ENCODE data around the gene OR8B8. TPM values are rescaled to one million over a fixed set of nuclear protein-coding genes. Genes with fewer than 3 reads are reported as not detected.

The OR8B8 gene
- total and polyA plus RNA-seq, 10 of the 15 experiments (the other 5 are each of a cell fraction or from before 2014, with no cell fraction given): not detected

GRCh38 chr11:124441081-124441480, 4.4 kb downstream of the OR8B8 start:
- SMC1A ChIA-PET (ENCODE audit: uncharacterized antibody, unreplicated experiment): no interaction called here
- Histone ChIP-seq H3K4me3 (no peak overlapping the region), H3K27ac (ENCODE audit: control insufficient read depth, insufficient read depth) (no peak overlapping the region), H3K9ac (ENCODE audit: control insufficient read depth, insufficient read depth, low read length) (no peak overlapping the region), H2AFZ (ENCODE audit: control insufficient read depth, low read depth, low read length) (no peak overlapping the region), H4K20me1 (ENCODE audit: control insufficient read depth, insufficient read depth) (no peaks in the 10 kb centered on the region), H3K36me3 (ENCODE audit: control insufficient read depth in 2 of 2, insufficient read depth in 2 of 2, low read length in 1 of 2) (no peaks in the 10 kb centered on the region), H3K9me3 (replicated peaks; ENCODE audit: control insufficient read depth, insufficient read depth, low read length) (no peaks in the 10 kb centered on the region), H3K79me2 (ENCODE audit: control insufficient read depth, insufficient read depth, low read length) (no peaks in the 10 kb centered on the region), H3K4me1 (ENCODE audit: control insufficient read depth, insufficient read depth, low read length) (no peaks in the 10 kb centered on the region), H3K27me3 (replicated peaks in 1 of 2; ENCODE audit: control insufficient read depth in 2 of 2, insufficient read depth in 2 of 2, low read length in 1 of 2) (no peaks in the 10 kb centered on the region; a peak in 3 of 4 replicates), H3K4me2 (ENCODE audit: control insufficient read depth, insufficient read depth) (no peak overlapping the region)
- in situ Hi-C loops (cut with MboI) (no loop called here), intact Hi-C loops (cut with micrococcal nuclease; ENCODE audit: unreplicated experiment) (no loop called here)
- POLR2A ChIA-PET: no interaction called here
- WGBS (ENCODE audit: insufficient coverage, insufficient replicate concordance, low lambda C conversion rate, missing lambda C conversion rate): 21% methylated on average over 5 of the region's 5 CpGs
- DNase-seq (ENCODE audit: low read depth, low spot score) (no peak), FAIRE-seq (no peak), ATAC-seq (no peak)
- CTCF ChIA-PET: no interaction called here
- RAD21 ChIA-PET (ENCODE audit: unreplicated experiment): no interaction called here
- no TSS peak for BruUV-seq (replicated peaks)
- TF ChIP-seq RAD51 (IDR thresholded peaks at IDR 0.05) (no peak), ZNF592 (IDR thresholded peaks at IDR 0.05) (no peak), SREBF2 (IDR thresholded peaks at IDR 0.05; ENCODE audit: low read length) (no peak), STAT1 (conservative IDR thresholded peaks at IDR 0.05) (no peak), HSF1 (IDR thresholded peaks at IDR 0.05; ENCODE audit: low read depth, low read length) (no peak), ESRRA (IDR thresholded peaks at IDR 0.05; ENCODE audit: low read length) (no peak), POLR2AphosphoS2 (IDR thresholded peaks at IDR 0.05; ENCODE audit: low read depth, low read length) (no peak), SMARCA5 (IDR thresholded peaks at IDR 0.05) (no peak), PKNOX1 (IDR thresholded peaks at IDR 0.05) (no peak), GATAD2B (conservative IDR thresholded peaks at IDR 0.05; ENCODE audit: low read depth) (no peak), ATF2 (IDR thresholded peaks at IDR 0.05; ENCODE audit: low read length) (no peak), ZSCAN29 (IDR thresholded peaks at IDR 0.05) (no peak), CREM (IDR thresholded peaks at IDR 0.05; ENCODE audit: low read depth) (no peak), FOS (IDR thresholded peaks at IDR 0.05; ENCODE audit: borderline replicate concordance, extremely low read depth, insufficient read length) (no peak), HDGF (IDR thresholded peaks at IDR 0.05) (no peak), NR2C1 (IDR thresholded peaks at IDR 0.05) (no peak)
- TF ChIP-seq, protein P1, sequence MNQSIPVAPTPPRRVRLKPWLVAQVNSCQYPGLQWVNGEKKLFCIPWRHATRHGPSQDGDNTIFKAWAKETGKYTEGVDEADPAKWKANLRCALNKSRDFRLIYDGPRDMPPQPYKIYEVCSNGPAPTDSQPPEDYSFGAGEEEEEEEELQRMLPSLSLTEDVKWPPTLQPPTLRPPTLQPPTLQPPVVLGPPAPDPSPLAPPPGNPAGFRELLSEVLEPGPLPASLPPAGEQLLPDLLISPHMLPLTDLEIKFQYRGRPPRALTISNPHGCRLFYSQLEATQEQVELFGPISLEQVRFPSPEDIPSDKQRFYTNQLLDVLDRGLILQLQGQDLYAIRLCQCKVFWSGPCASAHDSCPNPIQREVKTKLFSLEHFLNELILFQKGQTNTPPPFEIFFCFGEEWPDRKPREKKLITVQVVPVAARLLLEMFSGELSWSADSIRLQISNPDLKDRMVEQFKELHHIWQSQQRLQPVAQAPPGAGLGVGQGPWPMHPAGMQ (IDR thresholded peaks at IDR 0.05; ENCODE audit: borderline replicate concordance): no peak
